Activated naive CD8-positive, alpha-beta T cell (primary cell): ENCODE data around the gene ABCG2.
A peak's percentile ranks its signal among the peaks of the same experiment; 100 is the strongest.
"Not testable (repeated sequence)": the region's sequence is repeated elsewhere in the genome, so short reads cannot be mapped to it uniquely, and the experiment has no call there.

Source experiments
- H3K27ac Mint-ChIP-seq: one replicate; pipeline ENCODE4 v1.8.0; 2021; ENCODE audit warnings: mixed read lengths
- H3K27me3 Mint-ChIP-seq: one replicate; pipeline ENCODE4 v1.8.0; 2021; ENCODE audit warnings: mixed read lengths
- H3K36me3 Mint-ChIP-seq: one replicate; pipeline ENCODE4 v1.8.0; 2021; ENCODE audit warnings: mixed read lengths
- H3K4me1 Mint-ChIP-seq: one replicate; pipeline ENCODE4 v1.8.0; 2021; ENCODE audit warnings: low read depth, mixed read lengths
- H3K4me3 Mint-ChIP-seq: one replicate; pipeline ENCODE4 v1.8.0; 2021; ENCODE audit warnings: mild to moderate bottlenecking, mixed read lengths
- H3K9me3 Mint-ChIP-seq: one replicate; pipeline ENCODE4 v1.8.0; 2021; ENCODE audit warnings: low read depth, mixed read lengths

Gene ABCG2

DNA sequence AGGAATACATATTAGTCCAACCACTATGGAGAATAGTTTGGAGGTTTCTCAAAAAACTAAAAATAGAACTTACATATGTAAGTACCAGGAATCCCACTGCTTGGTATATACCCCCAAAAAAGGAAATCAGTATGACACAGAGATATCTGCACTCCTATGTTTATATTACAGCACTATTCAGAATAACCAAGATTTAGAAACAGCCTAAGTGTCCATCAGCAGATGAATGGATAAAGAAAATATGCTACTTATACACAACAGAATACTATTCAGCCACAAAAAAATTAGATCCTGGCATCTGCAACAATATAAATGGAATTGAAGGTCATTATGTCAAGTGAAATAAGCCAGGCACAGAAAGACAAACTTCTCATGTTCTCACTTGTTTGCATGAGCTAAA is 27.5 kb upstream of the ABCG2 start:
- Mint-ChIP-seq H3K4me3 (no peak overlapping the region), H3K4me1 (no peaks in the 10 kb centered on the region), H3K27me3 (no peaks in the 10 kb centered on the region), H3K36me3 (no peaks in the 10 kb centered on the region), H3K9me3 (no peaks in the 10 kb centered on the region), H3K27ac (no peak overlapping the region)

DNA sequence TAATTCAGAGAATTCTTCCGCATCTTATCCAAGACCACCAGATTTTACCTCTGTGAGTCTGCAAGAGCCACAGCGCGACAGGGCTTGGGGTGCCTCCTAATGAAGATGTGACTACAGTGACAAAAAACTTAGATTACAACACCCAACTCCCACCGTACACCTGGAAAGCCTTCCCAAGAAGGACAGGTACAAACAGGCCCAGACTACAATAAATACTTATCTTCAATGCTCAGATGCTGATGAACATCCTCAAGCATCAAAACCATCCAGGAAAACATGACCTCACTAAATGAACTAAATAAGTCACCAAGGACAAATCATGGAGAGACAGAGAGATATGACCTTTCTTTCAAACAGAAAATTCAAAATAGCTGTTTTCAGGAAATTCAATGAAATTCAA is 20.8 kb upstream of the ABCG2 start:
- Mint-ChIP-seq H3K4me1 (no peaks in the 10 kb centered on the region), H3K4me3 (no peak overlapping the region), H3K9me3 (peaks cover 7% of the 10 kb centered on the region), H3K27me3 (peaks cover 8% of the 10 kb centered on the region), H3K27ac (no peak overlapping the region), H3K36me3 (peaks cover 7% of the 10 kb centered on the region)

DNA sequence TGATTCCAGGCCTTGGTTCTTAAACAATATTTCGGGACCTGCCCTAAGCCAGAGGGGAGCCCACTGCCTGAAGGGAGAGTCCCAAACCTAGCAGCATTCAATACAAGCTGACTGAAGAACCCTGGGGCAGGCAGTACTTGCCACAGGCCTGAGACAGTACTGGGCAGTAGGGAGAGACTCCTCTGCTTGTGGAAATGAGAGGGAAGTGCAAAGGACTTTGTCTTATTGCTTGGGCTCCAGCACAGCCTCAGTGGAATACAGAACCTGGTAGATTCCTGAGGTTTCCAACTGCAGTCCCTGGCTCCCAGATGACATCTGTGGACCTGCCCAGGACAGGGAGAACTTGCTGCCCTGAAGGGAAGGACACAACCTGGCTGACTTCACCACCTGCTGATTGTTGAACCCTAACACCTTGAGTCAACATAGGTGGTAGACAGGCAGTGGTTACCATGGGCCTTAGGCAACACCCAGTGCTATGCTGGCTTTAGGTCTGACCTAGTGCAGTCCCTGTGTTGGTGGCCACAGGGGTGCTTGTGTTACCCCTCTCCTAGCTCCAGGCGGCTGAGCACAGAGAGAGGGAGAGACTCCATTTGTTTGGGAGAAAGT is 20.3 kb upstream of the ABCG2 start:
- no peak overlapping the region for H3K4me3 Mint-ChIP-seq
- peaks cover 8% of the 10 kb centered on the region for H3K27me3 Mint-ChIP-seq
- H3K36me3 Mint-ChIP-seq = peaks cover 7% of the 10 kb centered on the region
- H3K27ac Mint-ChIP-seq = no peak overlapping the region
- H3K9me3 Mint-ChIP-seq = peaks cover 7% of the 10 kb centered on the region
- no peaks in the 10 kb centered on the region for H3K4me1 Mint-ChIP-seq

DNA sequence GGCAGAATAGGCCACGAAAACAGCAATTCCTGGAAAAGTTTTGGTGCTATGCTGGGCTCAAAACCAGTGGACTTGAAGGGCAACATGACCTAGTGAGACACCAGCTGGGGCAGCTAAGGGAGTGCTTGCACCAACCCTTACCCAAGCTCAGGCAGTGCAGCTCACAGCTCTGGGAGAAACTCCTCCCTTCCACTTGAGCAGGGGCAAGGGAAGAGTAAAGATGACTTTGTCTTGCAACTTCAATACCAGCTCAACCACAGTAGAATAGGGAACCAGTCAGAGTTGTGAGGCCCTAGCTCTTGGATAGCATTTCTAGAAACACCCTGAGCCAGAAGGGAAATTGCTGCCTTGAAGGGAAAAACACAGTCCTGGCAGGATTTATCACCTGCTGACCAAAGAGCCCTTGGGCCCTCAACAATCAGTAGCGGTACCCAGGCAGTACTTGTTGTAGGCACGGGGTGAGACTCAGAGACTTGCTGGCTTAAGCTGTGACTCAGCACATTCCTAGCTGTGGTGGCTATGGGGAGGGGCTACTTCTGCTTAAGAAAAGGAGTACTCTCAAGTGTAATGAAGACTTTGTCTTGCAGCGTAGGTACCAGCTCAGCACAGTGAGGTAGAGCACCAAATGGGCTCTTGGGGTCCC is 19.7 kb upstream of the ABCG2 start:
- Mint-ChIP-seq H3K27ac (no peak overlapping the region), H3K4me1 (no peaks in the 10 kb centered on the region)

DNA sequence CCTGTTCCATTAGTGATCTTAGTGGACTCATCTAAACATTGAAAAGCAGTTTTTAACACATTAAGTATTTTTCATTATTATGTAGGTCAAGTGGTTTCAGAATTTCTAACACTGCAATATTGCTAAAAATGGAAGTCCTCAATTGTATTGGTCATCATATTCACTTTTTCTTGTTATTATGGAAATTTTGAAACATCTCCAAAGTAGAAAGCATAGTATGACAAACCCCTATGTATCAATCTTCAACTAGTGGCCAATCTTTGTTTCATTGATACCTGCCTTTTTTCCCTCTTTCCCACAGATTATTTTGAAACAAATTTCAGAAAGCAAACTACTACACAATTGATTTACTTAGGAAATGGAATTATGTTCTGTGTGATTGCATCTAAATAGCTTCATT is 14.5 kb upstream of the ABCG2 start:
- no peaks in the 10 kb centered on the region for H3K9me3 Mint-ChIP-seq
- no peak overlapping the region for H3K27ac Mint-ChIP-seq
- no peaks in the 10 kb centered on the region for H3K4me1 Mint-ChIP-seq
- H3K36me3 Mint-ChIP-seq = no peaks in the 10 kb centered on the region
- no peak overlapping the region for H3K4me3 Mint-ChIP-seq
- H3K27me3 Mint-ChIP-seq = peaks cover 5% of the 10 kb centered on the region

More for the DNA sequence above, 19.7 kb upstream of the ABCG2 start:
- Mint-ChIP-seq H3K9me3 (peaks cover 7% of the 10 kb centered on the region), H3K36me3 (peaks cover 7% of the 10 kb centered on the region), H3K27me3 (peaks cover 8% of the 10 kb centered on the region), H3K4me3 (no peak overlapping the region)

DNA sequence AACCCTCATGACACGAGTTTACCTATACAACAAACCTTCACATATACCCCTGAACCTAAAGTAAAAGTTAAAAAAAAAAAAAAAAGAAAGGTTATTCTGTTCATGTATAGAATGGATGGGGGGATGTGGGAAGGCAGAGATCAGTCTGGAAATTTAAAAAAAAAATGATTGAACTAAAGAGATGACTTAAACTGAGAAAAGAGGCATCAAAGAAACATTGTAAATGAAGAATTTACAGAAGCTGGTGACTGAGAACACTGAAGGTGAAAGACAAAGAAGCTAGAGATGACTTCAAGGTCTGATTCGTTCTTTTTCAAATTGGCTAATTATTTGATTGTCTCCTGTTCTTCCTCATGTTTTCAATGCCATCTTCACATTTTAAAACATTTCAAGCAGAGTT is 12.8 kb upstream of the ABCG2 start:
- Mint-ChIP-seq H3K27ac (no peak overlapping the region), H3K36me3 (no peaks in the 10 kb centered on the region), H3K27me3 (no peaks in the 10 kb centered on the region), H3K4me3 (no peak overlapping the region), H3K4me1 (no peaks in the 10 kb centered on the region), H3K9me3 (no peaks in the 10 kb centered on the region)

DNA sequence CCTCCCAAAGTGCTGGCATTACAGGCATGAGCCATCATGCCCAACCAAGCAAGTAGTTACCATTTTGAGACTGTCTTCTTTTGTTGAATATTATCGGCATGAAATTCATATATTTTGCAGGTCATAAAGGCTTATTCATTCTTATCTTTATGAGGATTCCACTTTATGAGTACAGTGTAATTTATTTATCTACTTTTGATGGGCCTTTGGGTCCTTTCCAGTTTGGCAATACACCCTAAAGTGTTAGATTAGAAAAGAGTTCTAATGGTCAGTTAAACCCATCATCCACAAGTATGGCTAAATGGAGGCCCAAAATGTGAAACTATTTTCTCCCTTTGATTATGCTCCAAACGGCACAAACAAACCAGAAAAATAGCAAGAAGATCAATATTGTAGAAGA is 10.9 kb upstream of the ABCG2 start:
- no peak overlapping the region for H3K4me3 Mint-ChIP-seq
- peaks cover 2% of the 10 kb centered on the region for H3K9me3 Mint-ChIP-seq
- no peaks in the 10 kb centered on the region for H3K27me3 Mint-ChIP-seq
- H3K36me3 Mint-ChIP-seq = no peaks in the 10 kb centered on the region
- no peak overlapping the region for H3K27ac Mint-ChIP-seq
- H3K4me1 Mint-ChIP-seq = no peaks in the 10 kb centered on the region

DNA sequence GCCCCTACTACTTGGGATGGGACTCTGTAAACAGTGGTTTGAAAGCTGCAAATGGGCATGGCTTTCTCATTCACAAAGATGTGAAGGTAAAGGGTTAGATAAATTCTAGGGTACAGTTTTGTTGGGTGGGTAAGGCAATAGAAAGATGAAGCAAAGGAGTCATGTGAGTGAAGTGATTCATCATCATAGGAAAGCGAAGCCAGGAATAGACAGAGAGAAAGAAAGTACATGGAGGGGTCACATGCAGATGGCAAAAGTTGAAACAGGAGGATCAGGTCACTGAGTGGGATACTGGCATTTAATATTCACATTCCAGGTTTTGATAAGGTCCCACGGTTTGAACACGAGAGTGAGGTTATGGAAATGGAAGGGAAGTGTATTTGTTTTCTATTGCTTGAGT is 8.2 kb upstream of the ABCG2 start:
- Mint-ChIP-seq H3K9me3 (peaks cover 2% of the 10 kb centered on the region), H3K27ac (no peak overlapping the region), H3K27me3 (peaks cover 1% of the 10 kb centered on the region), H3K4me1 (no peaks in the 10 kb centered on the region), H3K36me3 (no peaks in the 10 kb centered on the region), H3K4me3 (no peak overlapping the region)

DNA sequence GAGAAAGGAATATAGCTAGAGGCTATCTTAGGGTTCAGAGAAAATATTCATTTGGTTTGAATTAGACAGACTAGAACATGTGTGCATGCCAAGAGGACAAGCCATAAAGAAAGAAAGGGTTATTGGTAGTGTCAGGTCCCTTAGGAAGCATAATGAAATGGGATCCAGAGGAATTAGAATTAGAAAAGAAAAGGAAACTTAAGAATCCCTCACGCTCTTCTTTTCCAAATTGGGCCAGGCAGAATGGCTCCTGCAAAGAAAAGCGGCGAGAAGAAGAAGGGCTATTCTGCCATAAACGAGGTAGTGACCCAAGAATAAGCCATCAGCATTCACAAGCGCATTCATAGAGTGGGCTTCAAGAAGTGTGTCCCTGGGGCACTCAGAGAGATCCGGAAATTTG is 4.9 kb upstream of the ABCG2 start:
- no peaks in the 10 kb centered on the region for H3K36me3 Mint-ChIP-seq
- no peak overlapping the region for H3K27ac Mint-ChIP-seq
- peaks cover 7% of the 10 kb centered on the region for H3K27me3 Mint-ChIP-seq

DNA sequence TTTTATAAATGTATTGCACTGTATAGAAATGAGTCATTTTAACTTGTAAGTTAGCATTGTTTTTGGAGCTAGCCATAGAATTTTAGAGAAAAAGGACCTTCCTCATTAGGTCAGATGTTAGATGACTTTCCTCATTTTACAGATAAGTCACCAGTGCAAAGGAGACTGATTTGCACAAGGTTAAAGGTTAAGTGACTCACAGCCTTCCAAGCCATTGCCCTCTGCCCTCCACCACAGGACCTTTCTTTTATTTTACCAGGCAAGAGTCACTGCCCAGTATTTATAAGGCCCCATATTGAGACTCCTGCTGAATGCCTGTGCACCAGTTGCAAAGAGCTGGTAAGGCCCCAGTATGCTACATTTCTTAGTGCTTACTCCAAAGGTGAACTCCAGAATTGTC is 4.2 kb upstream of the ABCG2 start:
- no peaks in the 10 kb centered on the region for H3K36me3 Mint-ChIP-seq
- no peak overlapping the region for H3K27ac Mint-ChIP-seq
- H3K4me3 Mint-ChIP-seq = no peak overlapping the region
- peaks cover 12% of the 10 kb centered on the region for H3K4me1 Mint-ChIP-seq
- H3K27me3 Mint-ChIP-seq = peaks cover 13% of the 10 kb centered on the region
- peaks cover 2% of the 10 kb centered on the region for H3K9me3 Mint-ChIP-seq

More for the DNA sequence above, 4.9 kb upstream of the ABCG2 start:
- peaks cover 6% of the 10 kb centered on the region for H3K4me1 Mint-ChIP-seq
- H3K9me3 Mint-ChIP-seq = peaks cover 2% of the 10 kb centered on the region
- no peak overlapping the region for H3K4me3 Mint-ChIP-seq

DNA sequence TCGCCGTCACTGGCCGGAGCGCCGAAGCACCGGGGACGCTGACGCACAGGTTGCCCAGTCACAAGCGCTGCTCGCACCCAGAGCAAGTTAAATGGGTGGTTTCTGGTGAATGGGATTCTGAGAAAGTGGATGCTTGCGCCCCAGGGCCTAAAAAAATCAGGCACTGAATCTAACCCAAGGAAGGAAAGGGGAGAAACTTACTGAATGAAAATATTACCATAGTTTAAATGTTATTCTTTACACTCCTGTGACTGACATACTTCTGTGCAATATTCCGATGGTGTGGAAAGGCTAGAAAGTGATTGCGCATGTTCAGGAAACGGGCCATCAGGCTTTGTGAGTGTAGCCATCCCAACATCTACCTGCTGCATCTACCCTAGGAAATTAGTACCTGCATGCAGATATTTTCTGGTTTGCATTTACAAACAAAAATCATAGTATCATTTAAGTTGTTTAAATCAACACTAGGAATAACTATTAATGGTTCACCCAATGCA is 838 bp upstream of the ABCG2 start:
- H3K27me3 Mint-ChIP-seq = peaks cover 17% of the 10 kb centered on the region

DNA sequence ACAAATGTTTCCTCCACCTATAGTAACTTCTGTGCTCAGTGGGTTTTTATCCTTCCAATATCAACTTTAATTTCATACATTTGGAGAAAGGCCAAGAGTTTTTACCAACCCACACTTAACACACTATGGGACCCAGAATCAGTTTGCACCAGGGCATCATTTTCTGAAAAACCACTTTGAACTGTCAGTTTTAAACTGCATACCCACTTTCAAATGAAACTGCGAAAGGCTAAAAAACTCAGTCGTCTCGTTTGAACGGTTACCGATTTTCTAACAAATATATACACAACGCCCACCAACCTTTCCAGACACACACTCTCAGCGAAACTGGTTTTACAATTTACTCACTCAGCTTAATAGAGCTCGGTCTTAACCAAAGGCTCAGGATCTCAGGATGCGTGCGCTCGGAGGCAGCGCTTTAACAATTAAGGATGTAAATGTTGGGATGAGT is 376 bp downstream of the ABCG2 start:
- peak overlapping the region; percentile 81 for H3K4me3 Mint-ChIP-seq
- no peaks in the 10 kb centered on the region for H3K9me3 Mint-ChIP-seq
- H3K27me3 Mint-ChIP-seq = peaks cover 16% of the 10 kb centered on the region
- H3K36me3 Mint-ChIP-seq = no peaks in the 10 kb centered on the region
- H3K4me1 Mint-ChIP-seq = peaks cover 12% of the 10 kb centered on the region
- no peak overlapping the region for H3K27ac Mint-ChIP-seq

More for the DNA sequence above, 838 bp upstream of the ABCG2 start:
- H3K36me3 Mint-ChIP-seq = no peaks in the 10 kb centered on the region
- peaks cover 12% of the 10 kb centered on the region for H3K4me1 Mint-ChIP-seq
- no peaks in the 10 kb centered on the region for H3K9me3 Mint-ChIP-seq
- peak overlapping the region; percentile 77 for H3K4me3 Mint-ChIP-seq
- peak overlapping the region; percentile 54 for H3K27ac Mint-ChIP-seq

DNA sequence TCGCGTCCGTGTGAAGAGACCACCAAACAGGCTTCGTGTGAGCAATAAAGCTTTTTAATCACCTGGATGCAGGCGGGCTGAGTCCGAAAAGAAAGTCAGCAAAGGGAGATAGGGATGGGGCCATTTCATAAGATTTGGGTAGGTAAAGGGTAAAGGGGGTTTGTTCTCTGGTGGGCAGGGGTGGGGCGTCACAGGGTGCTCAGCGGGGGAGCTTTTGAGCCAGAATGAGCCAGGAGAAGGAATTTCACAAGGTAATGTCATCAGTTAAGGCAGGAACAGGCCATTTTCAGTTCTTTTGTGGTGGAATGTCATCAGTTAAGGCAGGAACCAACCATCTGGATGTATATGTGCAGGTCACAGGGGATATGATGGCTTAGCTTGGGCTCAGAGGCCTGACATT is 6.1 kb downstream of the ABCG2 start:
- H3K4me3 Mint-ChIP-seq, H3K4me1 Mint-ChIP-seq, H3K27me3 Mint-ChIP-seq, H3K9me3 Mint-ChIP-seq, H3K36me3 Mint-ChIP-seq, H3K27ac Mint-ChIP-seq: not testable (repeated sequence)

DNA sequence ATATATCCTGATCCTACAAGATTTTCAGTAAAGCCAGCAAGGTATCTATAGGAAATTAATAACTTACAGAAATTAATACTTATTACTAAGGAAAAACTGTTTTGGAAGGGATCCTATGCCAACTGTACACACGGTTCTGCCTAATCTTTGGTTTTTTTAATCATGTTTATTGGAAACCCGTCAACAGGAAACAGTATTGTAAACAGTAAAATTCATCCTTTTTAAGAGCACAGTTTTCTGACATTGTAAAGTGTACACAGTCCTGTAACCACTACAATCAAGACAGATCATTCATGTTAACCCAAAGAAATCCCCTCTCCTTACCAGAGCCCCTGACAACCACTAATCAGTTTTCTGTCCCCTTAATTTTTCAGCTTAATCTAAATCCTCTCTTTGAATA is 9.9 kb downstream of the ABCG2 start:
- peaks cover 1% of the 10 kb centered on the region for H3K27me3 Mint-ChIP-seq
- H3K36me3 Mint-ChIP-seq = no peaks in the 10 kb centered on the region
- no peaks in the 10 kb centered on the region for H3K9me3 Mint-ChIP-seq
- no peaks in the 10 kb centered on the region for H3K4me1 Mint-ChIP-seq
- no peak overlapping the region for H3K4me3 Mint-ChIP-seq
- H3K27ac Mint-ChIP-seq = no peak overlapping the region

DNA sequence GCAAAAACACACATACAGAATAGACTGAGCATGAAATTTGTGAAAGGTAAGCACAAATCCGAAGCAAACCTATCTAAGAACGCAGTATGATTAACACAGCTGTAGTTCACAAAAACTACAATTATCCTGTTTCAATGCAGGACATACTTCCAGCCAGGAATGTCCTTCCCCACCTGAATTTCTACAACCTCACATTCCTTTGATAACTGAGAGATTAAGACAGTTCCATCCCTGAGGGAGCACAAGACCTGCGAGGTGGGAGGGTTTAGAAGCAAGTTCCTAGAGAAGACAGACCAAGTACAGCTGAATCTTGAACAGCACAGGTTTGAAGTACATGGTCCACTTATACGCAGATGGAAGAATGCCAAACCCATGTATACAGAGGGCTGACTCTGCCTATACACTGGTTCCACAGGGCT is 10.6 kb downstream of the ABCG2 start:
- Mint-ChIP-seq H3K4me3 (no peak overlapping the region), H3K36me3 (no peaks in the 10 kb centered on the region), H3K4me1 (no peaks in the 10 kb centered on the region), H3K9me3 (no peaks in the 10 kb centered on the region), H3K27ac (no peak overlapping the region), H3K27me3 (peaks cover 1% of the 10 kb centered on the region)

DNA sequence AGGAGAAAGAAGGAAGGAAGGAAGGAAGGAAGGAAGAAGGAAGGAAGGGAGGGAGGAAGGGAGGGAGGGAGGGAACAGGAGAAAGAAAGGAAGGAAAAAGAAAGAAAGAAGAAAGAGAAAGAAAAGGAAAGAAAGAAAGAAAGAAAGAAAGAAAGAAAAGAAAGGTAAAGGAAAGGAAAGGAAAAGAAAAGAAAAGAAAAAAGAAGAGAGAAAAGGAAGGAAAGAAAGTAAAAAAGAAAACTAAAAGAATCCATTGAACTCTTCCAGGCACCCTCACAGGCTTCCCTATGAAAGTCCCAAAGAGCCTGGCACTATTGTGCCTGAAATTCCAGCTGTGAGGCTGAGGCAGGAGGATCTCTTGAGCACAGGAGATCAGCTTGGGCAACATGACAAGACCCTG is 11.5 kb downstream of the ABCG2 start:
- Mint-ChIP-seq H3K9me3 (no peaks in the 10 kb centered on the region), H3K4me3 (no peak overlapping the region), H3K4me1 (no peaks in the 10 kb centered on the region), H3K27ac (no peak overlapping the region), H3K27me3 (peaks cover 1% of the 10 kb centered on the region), H3K36me3 (no peaks in the 10 kb centered on the region)
